DND-41 (cell line): ENCODE measurements around the gene ACP4.

Source experiments
- ATAC-seq: fragments of 200-7000 bp; cut with Tn5 transposase; 3 replicates; pipeline ENCODE4 v1.9.1; 2021; ENCODE audit warnings: low read depth; ENCODE audit not compliant: insufficient read depth
- DNase-seq: peaks from one replicate; pipeline ENCODE4 v3.0.0-alpha.2; 2020
- H2AFZ ChIP-seq: 2 replicates; pipeline ENCODE4 v1.6.0; 2012; ENCODE audit warnings: low read depth, low read length
- H3K27ac ChIP-seq: 2 replicates; pipeline ENCODE4 v1.5.1; 2012; ENCODE audit warnings: low read length, inconsistent platforms
- H3K27me3 ChIP-seq: fragments of 200-600 bp; sonication (generic); 2 replicates; pipeline ENCODE4 v1.6.0; 2012; ENCODE audit warnings: low read length, mild to moderate bottlenecking, inconsistent platforms; ENCODE audit not compliant: insufficient read depth, poor library complexity
- H3K36me3 ChIP-seq: 2 replicates; pipeline ENCODE4 v1.5.1; 2012; ENCODE audit warnings: low read length, inconsistent platforms; ENCODE audit not compliant: insufficient read depth
- H3K4me1 ChIP-seq: 2 replicates; pipeline ENCODE4 v1.5.1; 2012; ENCODE audit warnings: mild to moderate bottlenecking, low read length; ENCODE audit not compliant: insufficient read depth
- H3K4me2 ChIP-seq: 2 replicates; pipeline ENCODE4 v1.6.0; 2012; ENCODE audit warnings: mild to moderate bottlenecking, moderate library complexity, low read length, inconsistent platforms; ENCODE audit not compliant: insufficient read depth
- H3K4me3 ChIP-seq, 2 experiments: fragments of 200-600 bp in 1 of 2; shearing (Covaris generic) in 1 of 2; 2 replicates each; pipeline ENCODE4 v1.5.1; 2012 to 2016; ENCODE audit warnings: inconsistent platforms in 2 of 2, low read length in 2 of 2, mild to moderate bottlenecking in 2 of 2, low read depth in 1 of 2, moderate library complexity in 1 of 2
- H3K79me2 ChIP-seq: 2 replicates; pipeline ENCODE4 v1.6.0; 2012; ENCODE audit warnings: low read length, inconsistent platforms; ENCODE audit not compliant: insufficient read depth
- H3K9ac ChIP-seq: 2 replicates; pipeline ENCODE4 v1.6.0; 2012; ENCODE audit warnings: low read depth, mild to moderate bottlenecking, inconsistent platforms, low read length, moderate library complexity
- H3K9me3 ChIP-seq: 2 replicates; pipeline ENCODE4 v1.5.1; 2012; ENCODE audit warnings: low read length, moderate library complexity, mild to moderate bottlenecking, inconsistent platforms; ENCODE audit not compliant: insufficient read depth, severe bottlenecking
- H4K20me1 ChIP-seq: 2 replicates; pipeline ENCODE4 v1.6.0; 2012; ENCODE audit warnings: low read length; ENCODE audit not compliant: insufficient read depth
- EZH2 ChIP-seq: IDR thresholded peaks from 3 replicates; pipeline ENCODE4 v1.6.1; 2012; ENCODE audit warnings: borderline replicate concordance, low read depth, mild to moderate bottlenecking, moderate library complexity, low read length, inconsistent platforms; ENCODE audit not compliant: severe bottlenecking
- TF ChIP-seq, protein P1 (sequence below): IDR thresholded peaks from 2 replicates; pipeline ENCODE4 v1.5.1; 2012; ENCODE audit warnings: borderline replicate concordance, low read length, moderate library complexity, mild to moderate bottlenecking; ENCODE audit not compliant: poor library complexity, severe bottlenecking; ENCODE audit errors: extremely low read depth

Gene ACP4

GRCh38 chr19:50777261-50777660 is 13.0 kb upstream of the ACP4 start:
- H4K20me1 ChIP-seq = peaks cover 7% of the 10 kb centered on the region; the same call in 1 of the 2 replicates
- peaks cover 24% of the 10 kb centered on the region for H3K27me3 ChIP-seq
- no peak for DNase-seq
- H3K36me3 ChIP-seq = no peaks in the 10 kb centered on the region
- H3K9ac ChIP-seq = no peak overlapping the region
- no peak overlapping the region for H3K4me3 ChIP-seq
- no peaks in the 10 kb centered on the region for H3K79me2 ChIP-seq
- TF ChIP-seq EZH2 = no peak
- TF ChIP-seq, protein P1, sequence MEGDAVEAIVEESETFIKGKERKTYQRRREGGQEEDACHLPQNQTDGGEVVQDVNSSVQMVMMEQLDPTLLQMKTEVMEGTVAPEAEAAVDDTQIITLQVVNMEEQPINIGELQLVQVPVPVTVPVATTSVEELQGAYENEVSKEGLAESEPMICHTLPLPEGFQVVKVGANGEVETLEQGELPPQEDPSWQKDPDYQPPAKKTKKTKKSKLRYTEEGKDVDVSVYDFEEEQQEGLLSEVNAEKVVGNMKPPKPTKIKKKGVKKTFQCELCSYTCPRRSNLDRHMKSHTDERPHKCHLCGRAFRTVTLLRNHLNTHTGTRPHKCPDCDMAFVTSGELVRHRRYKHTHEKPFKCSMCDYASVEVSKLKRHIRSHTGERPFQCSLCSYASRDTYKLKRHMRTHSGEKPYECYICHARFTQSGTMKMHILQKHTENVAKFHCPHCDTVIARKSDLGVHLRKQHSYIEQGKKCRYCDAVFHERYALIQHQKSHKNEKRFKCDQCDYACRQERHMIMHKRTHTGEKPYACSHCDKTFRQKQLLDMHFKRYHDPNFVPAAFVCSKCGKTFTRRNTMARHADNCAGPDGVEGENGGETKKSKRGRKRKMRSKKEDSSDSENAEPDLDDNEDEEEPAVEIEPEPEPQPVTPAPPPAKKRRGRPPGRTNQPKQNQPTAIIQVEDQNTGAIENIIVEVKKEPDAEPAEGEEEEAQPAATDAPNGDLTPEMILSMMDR = no peak
- H3K27ac ChIP-seq = no peak overlapping the region
- no peak for ATAC-seq
- H3K4me1 ChIP-seq = peaks cover 13% of the 10 kb centered on the region
- H3K9me3 ChIP-seq = no peaks in the 10 kb centered on the region
- no peak overlapping the region for H2AFZ ChIP-seq
- peak overlapping the region; percentile 43 for H3K4me2 ChIP-seq

DNA sequence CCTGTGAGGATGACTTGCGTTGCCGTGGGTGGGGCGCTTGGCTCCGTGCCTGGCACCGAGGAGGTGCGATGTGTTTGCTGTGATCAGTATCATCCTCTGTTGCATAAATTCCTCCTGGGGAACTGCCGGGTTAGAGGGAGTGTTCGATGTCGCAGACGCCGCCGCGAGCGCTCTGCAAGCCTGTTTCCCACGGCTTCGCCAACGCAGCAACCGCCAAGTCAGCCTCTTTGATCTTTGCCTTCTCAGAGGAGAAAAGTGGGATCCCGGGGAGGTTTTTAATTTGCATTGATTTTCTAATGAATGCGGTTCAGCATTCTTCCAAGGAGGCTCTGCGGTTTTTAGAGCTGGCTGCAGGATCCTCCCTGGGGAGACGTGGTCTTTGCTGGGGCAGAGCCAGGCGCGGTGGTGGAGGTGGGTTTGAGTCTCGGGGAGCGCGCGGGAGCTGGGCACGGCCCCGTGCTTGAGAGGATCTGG is 12.3 kb upstream of the ACP4 start:
- DNase-seq = peak; percentile 69
- H3K27me3 ChIP-seq = peaks cover 24% of the 10 kb centered on the region

DNA sequence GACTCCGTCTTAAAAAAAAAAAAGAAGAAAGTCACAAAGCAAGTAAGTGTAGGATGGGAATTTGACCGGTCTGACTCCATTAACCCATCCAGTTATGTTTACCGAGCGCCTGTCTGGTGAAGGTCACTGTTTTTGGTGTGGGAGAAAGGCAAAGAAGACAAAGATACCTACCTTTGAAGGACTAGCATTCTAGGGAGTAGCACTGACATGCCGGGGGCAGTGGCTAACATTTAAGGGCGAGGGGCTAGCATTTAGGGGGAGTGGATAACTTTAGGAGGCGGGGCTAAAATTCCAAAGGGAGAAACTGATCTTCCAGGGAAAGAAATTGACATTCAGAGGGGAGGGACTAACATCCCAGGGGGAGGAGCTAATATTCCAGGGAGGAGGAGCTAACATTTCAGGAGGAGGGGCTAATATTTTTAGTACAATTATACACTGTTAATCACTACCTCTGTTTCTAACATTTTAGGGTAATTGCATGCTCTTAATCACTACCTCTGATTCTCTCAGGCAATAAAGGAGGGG is 11.2 kb upstream of the ACP4 start:
- H3K27ac ChIP-seq = no peak overlapping the region
- H3K9ac ChIP-seq = no peak overlapping the region
- peaks cover 24% of the 10 kb centered on the region for H3K27me3 ChIP-seq
- no peak overlapping the region for H3K4me3 ChIP-seq
- DNase-seq = no peak
- H3K79me2 ChIP-seq = no peaks in the 10 kb centered on the region
- no peak overlapping the region for H2AFZ ChIP-seq
- H3K4me2 ChIP-seq = no peak overlapping the region
- H3K36me3 ChIP-seq = no peaks in the 10 kb centered on the region
- peaks cover 10% of the 10 kb centered on the region; the same call in 1 of the 2 replicates for H4K20me1 ChIP-seq
- TF ChIP-seq EZH2 = no peak
- TF ChIP-seq, protein P1 = no peak
- ATAC-seq = no peak
- peaks cover 13% of the 10 kb centered on the region for H3K4me1 ChIP-seq
- H3K9me3 ChIP-seq = no peaks in the 10 kb centered on the region

More for the DNA sequence above, 12.3 kb upstream of the ACP4 start:
- H2AFZ ChIP-seq = no peak overlapping the region
- H3K36me3 ChIP-seq = no peaks in the 10 kb centered on the region
- H3K79me2 ChIP-seq = no peaks in the 10 kb centered on the region
- peaks cover 7% of the 10 kb centered on the region; the same call in 1 of the 2 replicates for H4K20me1 ChIP-seq
- H3K4me3 ChIP-seq = no peak overlapping the region
- peaks cover 13% of the 10 kb centered on the region for H3K4me1 ChIP-seq
- H3K9ac ChIP-seq = no peak overlapping the region
- ATAC-seq = peak; percentile 87
- TF ChIP-seq, protein P1 = no peak
- TF ChIP-seq EZH2 = peak; percentile 75
- peak overlapping the region; percentile 43 for H3K4me2 ChIP-seq
- H3K27ac ChIP-seq = no peak overlapping the region
- no peaks in the 10 kb centered on the region for H3K9me3 ChIP-seq
